GM18505 (cell line): ENCODE data around the gene RNU2-63P.
"Not testable (repeated sequence)": the region's sequence is repeated elsewhere in the genome, so short reads cannot be mapped to it uniquely, and the experiment has no call there.

ENCODE experiments used
- ATAC-seq: cut with Tn5 transposase; IDR thresholded peaks from one replicate; pipeline ENCODE4 v1.9.1; 2021; ENCODE audit not compliant: unreplicated experiment
- POLR2A ChIP-seq: IDR thresholded peaks from 4 replicates; pipeline ENCODE4 v1.6.1; 2011; ENCODE audit warnings: borderline replicate concordance; ENCODE audit not compliant: insufficient read depth, insufficient read length; ENCODE audit errors: extremely low read depth

RNU2-63P gene

GRCh38 chr2:88016960-88017779, 823 bp upstream of the RNU2-63P start:
- no peak for TF ChIP-seq POLR2A
- peak; percentile 68 for ATAC-seq

GRCh38 chr2:88011011-88011410, 5.3 kb downstream of the RNU2-63P start:
- no peak for TF ChIP-seq POLR2A
- ATAC-seq, result no peak

GRCh38 chr2:88010136-88010535, 6.2 kb downstream of the RNU2-63P start:
- ATAC-seq, result no peak
- no peak for TF ChIP-seq POLR2A

- TF ChIP-seq POLR2A, result no peak
- no peak for ATAC-seq
Measured at GRCh38 chr2:88006912-88007439, 9.4 kb downstream of the RNU2-63P start.

GRCh38 chr2:88005776-88006175, 10.6 kb downstream of the RNU2-63P start:
- no peak for TF ChIP-seq POLR2A
- no peak for ATAC-seq

GRCh38 chr2:88003074-88003755, 13.1 kb downstream of the RNU2-63P start:
- TF ChIP-seq POLR2A, result no peak
- no peak for ATAC-seq

GRCh38 chr2:88002359-88002707, 14.0 kb downstream of the RNU2-63P start:
- TF ChIP-seq POLR2A, result no peak
- no peak for ATAC-seq

- not testable (repeated sequence) for ATAC-seq
Measured at GRCh38 chr2:88000474-88000873, 15.9 kb downstream of the RNU2-63P start.

- no peak for ATAC-seq
- TF ChIP-seq POLR2A, result no peak
Measured at GRCh38 chr2:87996570-87996969, 19.8 kb downstream of the RNU2-63P start.

GRCh38 chr2:87995756-87996155, 20.6 kb downstream of the RNU2-63P start:
- ATAC-seq, result no peak
- no peak for TF ChIP-seq POLR2A

GRCh38 chr2:87994304-87994850, 22.0 kb downstream of the RNU2-63P start:
- not testable (repeated sequence) for ATAC-seq

GRCh38 chr2:87992569-87992968, 23.8 kb downstream of the RNU2-63P start:
- ATAC-seq, result not testable (repeated sequence)

GRCh38 chr2:87987473-87987872, 28.9 kb downstream of the RNU2-63P start:
- not testable (repeated sequence) for ATAC-seq

GRCh38 chr2:87985902-87986301, 30.4 kb downstream of the RNU2-63P start:
- ATAC-seq, result not testable (repeated sequence)

GRCh38 chr2:87981182-87981581, 35.2 kb downstream of the RNU2-63P start:
- ATAC-seq, result not testable (repeated sequence)

GRCh38 chr2:87972385-87972784, 44.0 kb downstream of the RNU2-63P start:
- not testable (repeated sequence) for ATAC-seq
